H9 (cell line): ENCODE data around the gene NDUFB2. TPM values are rescaled to one million over a fixed set of nuclear protein-coding genes. Genes with fewer than 3 reads are reported as not detected.

Source experiments
- DNase-seq: peaks from one replicate; pipeline ENCODE4 v3.0.0-alpha.2; 2017
- H2AFZ ChIP-seq: one replicate; pipeline ENCODE4 v1.6.1; 2013; ENCODE audit warnings: mild to moderate bottlenecking, low read length, control low read depth, moderate library complexity
- H2AK5ac ChIP-seq: 2 replicates; pipeline ENCODE4 v1.6.1; 2013; ENCODE audit warnings: low read length, control low read depth, mixed read lengths; ENCODE audit not compliant: insufficient read length
- H2BK120ac ChIP-seq: one replicate; pipeline ENCODE4 v1.6.1; 2013; ENCODE audit warnings: low read depth, mild to moderate bottlenecking, low read length, control low read depth, inconsistent platforms; ENCODE audit not compliant: poor library complexity, severe bottlenecking
- H2BK12ac ChIP-seq: 2 replicates; pipeline ENCODE4 v1.6.1; 2013; ENCODE audit warnings: low read length, control low read depth, mixed read lengths, low read depth; ENCODE audit not compliant: insufficient read length
- H2BK15ac ChIP-seq: 2 replicates; pipeline ENCODE4 v1.6.1; 2013; ENCODE audit warnings: low read depth, low read length, control low read depth
- H2BK20ac ChIP-seq: one replicate; pipeline ENCODE4 v1.6.1; 2013; ENCODE audit warnings: low read depth, mild to moderate bottlenecking, low read length, control low read depth, inconsistent platforms; ENCODE audit not compliant: poor library complexity, severe bottlenecking
- H2BK5ac ChIP-seq: 2 replicates; pipeline ENCODE4 v1.6.1; 2013; ENCODE audit warnings: low read length, control low read depth, mixed read lengths; ENCODE audit not compliant: insufficient read length
- H3K14ac ChIP-seq: 2 replicates; pipeline ENCODE4 v1.6.1; 2013; ENCODE audit warnings: low read length, control low read depth; ENCODE audit not compliant: insufficient read depth
- H3K18ac ChIP-seq: 2 replicates; pipeline ENCODE4 v1.6.1; 2013; ENCODE audit warnings: low read depth, mild to moderate bottlenecking, mixed read lengths, low read length, control low read depth; ENCODE audit not compliant: insufficient read length
- H3K23ac ChIP-seq: 2 replicates; pipeline ENCODE4 v1.6.1; 2013; ENCODE audit warnings: low read length, control low read depth, mixed read lengths, low read depth; ENCODE audit not compliant: insufficient read length
- H3K23me2 ChIP-seq: 2 replicates; pipeline ENCODE4 v1.6.1; 2013; ENCODE audit warnings: low read depth, mild to moderate bottlenecking, mixed read lengths, low read length, control low read depth; ENCODE audit not compliant: insufficient read length, poor library complexity, severe bottlenecking
- H3K27ac ChIP-seq: 2 replicates; pipeline ENCODE4 v1.5.1; 2013; ENCODE audit warnings: low read length, control low read depth, mixed read lengths, low read depth; ENCODE audit not compliant: insufficient read length
- H3K27me3 ChIP-seq: 2 replicates; pipeline ENCODE4 v1.6.1; 2013; ENCODE audit warnings: low read length, control low read depth, inconsistent platforms; ENCODE audit not compliant: insufficient read depth
- H3K4ac ChIP-seq: 2 replicates; pipeline ENCODE4 v1.6.1; 2013; ENCODE audit warnings: low read depth, mild to moderate bottlenecking, control low read depth, inconsistent platforms, low read length, moderate library complexity
- H3K4me1 ChIP-seq: 2 replicates; pipeline ENCODE4 v1.6.1; 2013; ENCODE audit warnings: low read length, control low read depth, inconsistent platforms; ENCODE audit not compliant: insufficient read depth
- H3K4me2 ChIP-seq: 2 replicates; pipeline ENCODE4 v1.6.1; 2013; ENCODE audit warnings: low read length, control low read depth, mixed read lengths; ENCODE audit not compliant: insufficient read length, insufficient read depth
- H3K56ac ChIP-seq: 2 replicates; pipeline ENCODE4 v1.6.1; 2013; ENCODE audit warnings: low read depth, mild to moderate bottlenecking, mixed read lengths, low read length, control low read depth; ENCODE audit not compliant: insufficient read length
- H3K79me1 ChIP-seq: 2 replicates; pipeline ENCODE4 v1.6.1; 2013; ENCODE audit warnings: low read depth, mild to moderate bottlenecking, moderate library complexity, low read length, control low read depth, inconsistent platforms; ENCODE audit not compliant: insufficient read depth, poor library complexity, severe bottlenecking
- H3K79me2 ChIP-seq: 2 replicates; pipeline ENCODE4 v1.6.1; 2013; ENCODE audit warnings: low read length, control low read depth, inconsistent platforms; ENCODE audit not compliant: insufficient read depth
- H3K9ac ChIP-seq: 2 replicates; pipeline ENCODE4 v1.6.1; 2013; ENCODE audit warnings: low read length, control low read depth, mixed read lengths; ENCODE audit not compliant: insufficient read length; ENCODE audit errors: extremely low read depth
- H3K9me3 ChIP-seq: one replicate; pipeline ENCODE4 v1.6.1; 2013; ENCODE audit warnings: low read depth, low read length, inconsistent platforms; ENCODE audit not compliant: control insufficient read depth
- H3T11ph ChIP-seq: one replicate; pipeline ENCODE4 v1.6.1; 2013; ENCODE audit warnings: mild to moderate bottlenecking, low read length, control low read depth, inconsistent platforms
- H4K20me1 ChIP-seq: one replicate; pipeline ENCODE4 v1.6.1; 2013; ENCODE audit not compliant: control insufficient read depth, insufficient read length, insufficient read depth
- H4K5ac ChIP-seq: 2 replicates; pipeline ENCODE4 v1.6.1; 2013; ENCODE audit warnings: low read depth, mild to moderate bottlenecking, mixed read lengths, low read length, control low read depth; ENCODE audit not compliant: insufficient read length
- H4K8ac ChIP-seq: replicated peaks from 2 replicates; pipeline ENCODE4 v1.6.1; 2013; ENCODE audit warnings: low read length, control low read depth, mixed read lengths, low read depth; ENCODE audit not compliant: insufficient read length
- H4K91ac ChIP-seq: 2 replicates; pipeline ENCODE4 v1.6.1; 2013; ENCODE audit warnings: low read depth, mild to moderate bottlenecking, moderate library complexity, mixed read lengths, low read length, control low read depth; ENCODE audit not compliant: insufficient read length
- H3K27ac Mint-ChIP-seq, 3 experiments: 2 replicates in 2 of 3; 3 replicates in 1 of 3; pipeline ENCODE4 v1.8.0; 2020 to 2021; ENCODE audit warnings: mixed read lengths in 3 of 3, mild to moderate bottlenecking in 1 of 3, moderate library complexity in 1 of 3
- H3K27me3 Mint-ChIP-seq: 2 replicates; pipeline ENCODE4 v1.8.0; 2021; ENCODE audit warnings: low read depth, mild to moderate bottlenecking, moderate library complexity, mixed read lengths
- H3K36me3 Mint-ChIP-seq, 3 experiments: 2 replicates in 2 of 3; 3 replicates in 1 of 3; pipeline ENCODE4 v1.8.0; 2020 to 2021; ENCODE audit warnings: low read depth in 3 of 3, mixed read lengths in 3 of 3; ENCODE audit not compliant: insufficient read depth in 1 of 3
- H3K4me1 Mint-ChIP-seq, 2 experiments: 2 replicates each; pipeline ENCODE4 v1.8.0; 2020; ENCODE audit warnings: mixed read lengths in 2 of 2
- H3K4me3 Mint-ChIP-seq, 2 experiments: 2 replicates in 1 of 2; 3 replicates in 1 of 2; pipeline ENCODE4 v1.8.0; 2020 to 2021; ENCODE audit warnings: mild to moderate bottlenecking in 2 of 2, mixed read lengths in 2 of 2, moderate library complexity in 1 of 2
- H3K9me3 Mint-ChIP-seq, 2 experiments: 2 replicates in 1 of 2; 3 replicates in 1 of 2; pipeline ENCODE4 v1.8.0; 2020; ENCODE audit warnings: mild to moderate bottlenecking in 2 of 2, mixed read lengths in 2 of 2, moderate library complexity in 1 of 2
- CTCF ChIP-seq: fragments of 200-600 bp; sonication (generic); conservative IDR thresholded peaks from 3 replicates; pipeline ENCODE4 v1.8.0; 2021; ENCODE audit warnings: antibody characterized with exemption, mild to moderate bottlenecking
- WGBS: extraction: QIAGEN DNeasy Blood & Tissue Kit; methylation state at CpG from one replicate; pipeline ENCODE4 v1.1.7; 2013; ENCODE audit warnings: missing lambda C conversion rate, low lambda C conversion rate, mixed read lengths; ENCODE audit not compliant: insufficient read length; ENCODE audit errors: extremely low coverage; 5-methylcytosine and 5-hydroxymethylcytosine counted together
- total RNA-seq: library from RNA; stranded (reverse); gene quantifications from 2 replicates; pipeline ENCODE4 v1.2.1, GENCODE V29; 2021

NDUFB2 gene
- total RNA-seq, 1 experiment from 2014 or later, result 177 TPM

GRCh38 chr7:140683657-140684056 is 12.9 kb upstream of the NDUFB2 start:
- H3K4me1 ChIP-seq, result no peaks in the 10 kb centered on the region
- H2BK12ac ChIP-seq, result no peak overlapping the region
- H2BK120ac ChIP-seq, result no peak overlapping the region
- H3K9ac ChIP-seq, result no peak overlapping the region
- no peaks in the 10 kb centered on the region for H3K23me2 ChIP-seq
- no peaks in the 10 kb centered on the region for H3K9me3 Mint-ChIP-seq
- no peak overlapping the region for H3K56ac ChIP-seq
- no peak overlapping the region for H3K27ac ChIP-seq
- no peak overlapping the region for H2BK5ac ChIP-seq
- no peaks in the 10 kb centered on the region for H4K20me1 ChIP-seq
- no peaks in the 10 kb centered on the region for H3K79me1 ChIP-seq
- H4K5ac ChIP-seq, result no peak overlapping the region
- H3K4me3 Mint-ChIP-seq, result no peak overlapping the region
- no peak overlapping the region for H3K4me2 ChIP-seq
- WGBS, result no CpG with 5 or more reads among the region's 3 CpGs
- peaks cover 1 to 34% (median 13%) of the 10 kb centered on the region in 3 experiments; a peak in 5 of 7 replicates for H3K36me3 Mint-ChIP-seq
- no peak overlapping the region for H4K91ac ChIP-seq
- H2BK20ac ChIP-seq, result no peak overlapping the region
- no peaks in the 10 kb centered on the region; the same call in 1 of the 2 replicates for H3K27me3 Mint-ChIP-seq
- H4K8ac ChIP-seq, result no peak overlapping the region
- H2AFZ ChIP-seq, result no peak overlapping the region
- no peaks in the 10 kb centered on the region for H3K9me3 ChIP-seq
- TF ChIP-seq CTCF, result no peak
- no peak for DNase-seq
- H3K79me2 ChIP-seq, result no peaks in the 10 kb centered on the region
- H3K27ac Mint-ChIP-seq, result peak overlapping the region in 2 of 3 experiments; percentile 2 to 44; a peak in 2 of 7 replicates
- no peak overlapping the region for H3K18ac ChIP-seq
- no peaks in the 10 kb centered on the region; the same call in 1 of the 2 replicates for H3K27me3 ChIP-seq
- H3K23ac ChIP-seq, result no peak overlapping the region
- H2AK5ac ChIP-seq, result no peak overlapping the region
- H2BK15ac ChIP-seq, result no peak overlapping the region
- H3K4ac ChIP-seq, result no peak overlapping the region
- no peak overlapping the region for H3T11ph ChIP-seq
- peaks cover 0 to 7% of the 10 kb centered on the region in 2 experiments; a peak in 2 of 4 replicates for H3K4me1 Mint-ChIP-seq
- H3K14ac ChIP-seq, result no peak overlapping the region
